H1 (cell line): ENCODE results near the gene CDH26.

Experiments
- BACH1 ChIP-seq: IDR thresholded peaks from 2 replicates; pipeline ENCODE4 v1.6.1; 2012; ENCODE audit warnings: low read length, improper control_type of control experiment
- CTCF ChIP-seq, 3 experiments: IDR thresholded peaks; 1 replicate in 2 of 3; 2 replicates in 1 of 3; pipeline versions ENCODE4 v1.5.1 to v1.6.1; 2011; ENCODE audit warnings: low read length in 3 of 3, mild to moderate bottlenecking in 3 of 3, inconsistent platforms in 2 of 3, low read depth in 1 of 3, moderate library complexity in 1 of 3; ENCODE audit not compliant: insufficient read depth in 1 of 3; ENCODE audit errors: control extremely low read depth in 1 of 3
- EP300 ChIP-seq, 2 experiments: IDR thresholded peaks; 1 replicate in 1 of 2; 2 replicates in 1 of 2; pipeline ENCODE4 v1.6.1; 2011 to 2012; ENCODE audit warnings: low read depth in 2 of 2, low read length in 2 of 2, mild to moderate bottlenecking in 2 of 2, borderline replicate concordance in 1 of 2, inconsistent platforms in 1 of 2, moderate library complexity in 1 of 2
- EZH2 ChIP-seq: fragments of 200-600 bp; sonication (generic); IDR thresholded peaks from 2 replicates; pipeline ENCODE4 v1.7.1; 2012; ENCODE audit warnings: low read depth, mild to moderate bottlenecking, moderate library complexity, low read length, inconsistent platforms; ENCODE audit not compliant: severe bottlenecking
- GABPA ChIP-seq: IDR thresholded peaks from 2 replicates; pipeline ENCODE4 v1.6.1; 2011; ENCODE audit warnings: mild to moderate bottlenecking, low read length, moderate library complexity, borderline replicate concordance; ENCODE audit not compliant: insufficient read depth
- GTF2F1 ChIP-seq: IDR thresholded peaks from 2 replicates; pipeline ENCODE4 v1.6.1; 2012; ENCODE audit warnings: low read depth, low read length, improper control_type of control experiment, borderline replicate concordance
- POLR2A ChIP-seq, 2 experiments: IDR thresholded peaks; 1 replicate in 1 of 2; 2 replicates in 1 of 2; pipeline ENCODE4 v1.6.1; 2011; ENCODE audit warnings: low read depth in 2 of 2, low read length in 2 of 2, mild to moderate bottlenecking in 2 of 2; ENCODE audit errors: control extremely low read depth in 1 of 2
- RFX5 ChIP-seq: IDR thresholded peaks from 2 replicates; pipeline ENCODE4 v1.6.1; 2011; ENCODE audit warnings: low read depth, low read length, improper control_type of control experiment, borderline replicate concordance
- SAP30 ChIP-seq: fragments of 300-600 bp; sonication (generic); IDR thresholded peaks from 2 replicates; pipeline ENCODE4 v1.7.1; 2012; ENCODE audit warnings: low read length, moderate library complexity, mild to moderate bottlenecking, inconsistent platforms; ENCODE audit not compliant: insufficient read depth, insufficient replicate concordance
- SIN3A ChIP-seq, 2 experiments: IDR thresholded peaks in 1 of 2; conservative IDR thresholded peaks in 1 of 2; 2 replicates each; pipeline ENCODE4 v1.6.1; 2011 to 2012; ENCODE audit warnings: low read length in 2 of 2, improper control_type of control experiment in 1 of 2, low read depth in 1 of 2, mild to moderate bottlenecking in 1 of 2
- SRF ChIP-seq: IDR thresholded peaks from 2 replicates; pipeline ENCODE4 v1.6.1; 2011; ENCODE audit warnings: mild to moderate bottlenecking, low read depth, low read length, moderate library complexity
- TAF1 ChIP-seq: IDR thresholded peaks from 2 replicates; pipeline ENCODE4 v1.6.1; 2011; ENCODE audit warnings: mild to moderate bottlenecking, low read depth, low read length
- YY1 ChIP-seq: IDR thresholded peaks from 2 replicates; pipeline ENCODE4 v1.6.1; 2011; ENCODE audit warnings: low read depth, mild to moderate bottlenecking, low read length

GRCh38 chr20:60021104-60021503 lies 62.9 kb downstream of the CDH26 start:
- no peak for TF ChIP-seq CTCF (IDR thresholded peaks at IDR 0.05; ENCODE audit: control extremely low read depth in 1 of 3, insufficient read depth in 1 of 3, low read depth in 1 of 3, low read length in 3 of 3)
- no peak for TF ChIP-seq POLR2A (IDR thresholded peaks at IDR 0.05; ENCODE audit: control extremely low read depth in 1 of 2, low read depth in 2 of 2, low read length in 2 of 2)
- no peak for TF ChIP-seq GTF2F1
- TF ChIP-seq TAF1, result no peak
- no peak for TF ChIP-seq EZH2
- TF ChIP-seq YY1, result no peak
- no peak for TF ChIP-seq EP300 (IDR thresholded peaks at IDR 0.05; ENCODE audit: borderline replicate concordance in 1 of 2, low read depth in 2 of 2, low read length in 2 of 2)
- no peak for TF ChIP-seq SRF
- no peak for TF ChIP-seq GABPA
- no peak for TF ChIP-seq SAP30
- TF ChIP-seq BACH1, result no peak
- no peak for TF ChIP-seq SIN3A (conservative IDR thresholded peaks at IDR 0.05 in 1 of 2, IDR thresholded peaks at IDR 0.05 in 1 of 2; ENCODE audit: low read depth in 1 of 2, low read length in 2 of 2)
- no peak for TF ChIP-seq RFX5
